ENCODE measurements around the gene ASB3. TPM values are rescaled to one million over a fixed set of nuclear protein-coding genes. Genes with fewer than 3 reads are reported as not detected.

Gene ASB3
- total RNA-seq, 4 donors from 2014 or later, result 15.6 to 25.8 (median 21.1) TPM

- no peak for TF ChIP-seq CTCF (IDR thresholded peaks at IDR 0.05; ENCODE audit: low read depth)
Observed at GRCh38 chr2:53751728-53752127, 35.0 kb downstream of the ASB3 start.

GRCh38 chr2:53750041-53750768, 36.5 kb downstream of the ASB3 start:
- no peak for TF ChIP-seq CTCF (IDR thresholded peaks at IDR 0.05; ENCODE audit: low read depth)

- no peak for TF ChIP-seq CTCF (IDR thresholded peaks at IDR 0.05; ENCODE audit: low read depth)
Observed at GRCh38 chr2:53744395-53745065, 42.2 kb downstream of the ASB3 start.

GRCh38 chr2:53740170-53740569, 46.6 kb downstream of the ASB3 start:
- no peak for TF ChIP-seq CTCF (IDR thresholded peaks at IDR 0.05; ENCODE audit: low read depth)

- no peak for TF ChIP-seq CTCF (IDR thresholded peaks at IDR 0.05; ENCODE audit: low read depth)
Observed at GRCh38 chr2:53739032-53739431, 47.7 kb downstream of the ASB3 start.

- TF ChIP-seq CTCF (IDR thresholded peaks at IDR 0.05; ENCODE audit: low read depth), result no peak
Observed at GRCh38 chr2:53737091-53737490, 49.7 kb downstream of the ASB3 start.

GRCh38 chr2:53729143-53729762, 57.5 kb downstream of the ASB3 start:
- no peak for TF ChIP-seq CTCF (IDR thresholded peaks at IDR 0.05; ENCODE audit: low read depth)

Measured in subcutaneous adipose tissue (tissue), 4 donors.